Stimulated activated CD4-positive, alpha-beta T cell treated with anti-CD3 and anti-CD28 coated beads, TNF-alpha, amount 100 ng/mL, for 4 hours (primary cell): ENCODE data around the gene STRA6.

Experiments
- DNase-seq, 3 experiments: peaks; one replicate each; pipeline ENCODE4 v3.0.0-alpha.2; 2020; ENCODE audit warnings: low read depth in 3 of 3

The STRA6 gene

DNA sequence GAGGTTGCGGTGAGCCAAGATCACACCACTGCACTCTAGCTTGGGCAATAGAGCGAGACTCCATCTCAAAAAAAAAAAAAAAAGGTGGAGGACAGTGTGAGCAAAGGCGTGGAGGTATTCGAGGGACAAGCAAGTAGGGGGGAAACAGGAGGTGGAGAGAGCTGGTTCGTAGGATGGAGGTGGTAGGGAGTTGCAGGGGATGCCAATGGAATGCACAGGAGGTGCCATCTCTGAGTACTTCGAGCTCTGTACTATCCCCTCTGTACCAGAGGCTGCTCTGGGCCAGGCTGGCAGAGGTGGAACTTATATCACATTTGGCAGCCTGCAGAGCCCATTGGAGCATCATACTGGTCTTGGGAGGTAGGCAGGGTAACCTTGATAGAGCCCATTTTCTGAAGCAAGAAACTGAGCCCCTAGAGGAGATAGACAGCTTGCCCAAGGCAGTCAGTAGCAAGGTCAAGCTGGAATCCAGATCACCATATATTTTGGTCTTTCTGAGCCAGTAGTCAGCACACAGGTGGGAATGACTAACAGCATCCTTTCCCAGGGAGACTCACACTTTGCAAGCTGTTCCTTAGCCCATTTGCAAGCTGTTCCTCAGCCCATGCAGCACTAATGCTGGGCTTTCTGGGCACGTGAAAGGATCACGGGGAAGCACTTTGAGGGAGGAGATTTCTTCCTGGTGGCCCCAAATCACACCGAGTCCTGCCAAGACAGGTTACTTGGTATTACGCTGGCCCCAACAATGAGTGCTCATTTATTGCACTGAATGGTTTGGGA is 24.4 kb upstream of the STRA6 start:
- DNase-seq, result no peak

- no peak for DNase-seq
Observed at GRCh38 chr15:74225928-74226327, 23.3 kb upstream of the STRA6 start.

DNA sequence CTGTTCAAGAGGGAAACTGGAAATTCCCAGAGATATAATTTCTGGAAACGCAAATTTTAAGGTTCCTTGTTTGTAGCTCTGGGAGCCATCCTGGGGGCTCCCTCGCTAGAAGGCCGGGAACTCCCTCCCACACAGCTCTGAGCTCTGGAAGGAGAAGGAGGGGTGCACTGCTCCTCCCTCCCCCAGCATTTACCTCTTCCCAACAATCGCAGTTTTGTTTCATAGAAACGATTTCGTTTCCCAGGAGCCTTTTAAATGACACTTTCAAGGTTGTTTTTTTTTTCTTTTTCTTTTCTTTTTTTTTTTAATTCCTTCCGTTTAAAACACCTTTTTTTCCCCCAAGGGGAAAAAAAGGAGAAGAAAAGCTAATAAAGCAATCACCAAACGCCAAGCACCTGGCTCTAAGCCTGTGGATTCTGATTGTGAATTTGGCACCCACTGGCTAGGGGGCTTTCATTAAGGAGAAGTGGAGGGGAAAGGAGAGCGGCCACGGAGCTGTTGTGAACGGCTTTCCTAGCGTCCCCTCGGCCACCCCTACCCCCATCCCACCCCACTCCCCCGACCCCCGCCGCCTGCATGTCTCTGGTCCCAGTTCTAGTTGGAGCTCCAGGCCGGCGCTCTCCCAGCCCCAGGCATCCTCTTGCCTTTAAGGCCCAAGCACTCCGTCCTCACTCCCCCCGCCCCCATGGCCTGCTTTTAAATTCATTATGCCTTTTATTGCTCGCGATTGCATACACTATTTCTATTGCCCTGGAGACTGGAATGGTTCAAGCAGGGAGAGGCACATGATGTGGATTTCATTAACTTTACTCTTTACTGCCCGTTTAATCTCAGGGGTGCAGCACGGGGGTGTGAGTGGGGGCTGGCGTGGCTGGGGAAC is 19.9 kb upstream of the STRA6 start:
- no peak for DNase-seq

DNA sequence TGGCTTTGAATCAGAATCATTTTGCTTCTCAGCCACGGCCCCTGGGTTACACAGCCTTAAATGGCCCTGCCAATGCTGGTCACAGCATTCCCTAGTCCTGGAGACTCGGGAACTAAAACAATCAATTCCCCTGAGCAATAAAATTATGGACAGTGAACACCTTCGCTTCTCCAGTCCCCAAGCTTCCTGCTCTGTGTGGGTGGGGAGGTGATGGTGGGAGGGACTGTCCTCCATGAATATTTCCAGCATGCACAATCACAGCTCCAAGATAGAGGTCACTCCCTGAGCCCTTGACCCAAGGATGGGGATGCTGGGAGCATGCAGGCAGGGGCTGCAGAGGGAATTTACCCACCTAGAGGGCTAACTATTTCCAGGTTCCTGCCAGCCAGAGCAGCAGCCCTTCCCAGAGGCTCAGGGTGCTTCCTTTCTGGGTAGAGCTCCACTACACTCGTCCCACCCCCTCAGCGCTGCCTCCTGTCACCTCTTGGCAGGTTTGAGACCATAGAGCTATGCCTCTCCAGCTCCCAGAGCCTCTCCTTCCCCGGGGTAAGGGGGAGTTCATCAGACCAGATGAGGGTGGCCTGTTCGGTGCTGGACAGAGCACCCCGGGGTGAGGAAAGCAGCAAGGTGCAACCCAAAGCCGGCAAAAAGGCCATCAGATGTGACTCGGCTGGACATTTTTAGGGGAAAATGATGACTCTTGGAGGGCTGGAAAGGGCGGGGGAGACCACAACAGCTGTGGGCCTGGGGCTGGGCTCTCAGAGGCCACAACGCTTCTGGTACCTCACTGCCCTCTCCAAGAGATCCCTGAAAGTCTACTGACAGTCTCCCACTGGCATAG is 19.0 kb upstream of the STRA6 start:
- no peak for DNase-seq

DNA sequence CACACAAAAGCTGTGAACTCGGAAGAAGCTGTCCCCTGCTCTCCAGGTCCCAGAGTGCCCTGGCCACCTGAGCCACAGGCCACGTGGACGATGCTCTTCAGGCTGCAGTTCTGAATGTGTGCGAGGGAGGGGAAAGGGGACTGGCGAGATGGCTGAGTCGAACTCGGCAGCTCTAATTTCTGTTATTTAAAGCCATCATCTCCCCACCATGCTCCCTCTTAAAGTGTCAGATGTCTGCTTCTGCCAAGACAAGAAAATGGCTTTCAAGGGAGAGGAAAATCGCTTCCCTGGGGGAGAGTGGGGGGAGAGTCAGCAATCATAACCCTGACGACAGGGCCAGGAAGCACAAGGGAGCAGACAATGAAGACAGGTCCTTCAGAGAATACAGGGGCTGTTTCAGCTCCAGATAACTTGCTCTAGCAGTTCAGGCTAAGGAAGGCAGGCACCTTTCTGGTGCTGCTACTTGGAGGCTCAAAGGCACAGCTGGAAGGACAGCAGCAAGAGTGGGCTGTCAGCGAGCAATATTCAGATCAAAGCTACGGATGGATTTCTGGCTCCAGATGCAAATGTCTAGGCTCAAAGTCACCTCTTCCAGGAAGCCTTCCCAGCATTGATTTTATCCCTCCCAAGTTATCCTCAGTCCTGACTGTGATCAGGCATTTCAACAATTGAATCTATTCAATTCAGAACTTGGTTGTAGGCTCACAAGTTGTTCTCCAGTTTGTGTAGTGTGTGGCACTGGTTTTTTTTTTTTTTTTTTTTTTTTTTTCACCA is 18.1 kb upstream of the STRA6 start:
- DNase-seq, result no peak

- DNase-seq, result no peak
Observed at GRCh38 chr15:74217907-74218885, 15.6 kb upstream of the STRA6 start.

DNA sequence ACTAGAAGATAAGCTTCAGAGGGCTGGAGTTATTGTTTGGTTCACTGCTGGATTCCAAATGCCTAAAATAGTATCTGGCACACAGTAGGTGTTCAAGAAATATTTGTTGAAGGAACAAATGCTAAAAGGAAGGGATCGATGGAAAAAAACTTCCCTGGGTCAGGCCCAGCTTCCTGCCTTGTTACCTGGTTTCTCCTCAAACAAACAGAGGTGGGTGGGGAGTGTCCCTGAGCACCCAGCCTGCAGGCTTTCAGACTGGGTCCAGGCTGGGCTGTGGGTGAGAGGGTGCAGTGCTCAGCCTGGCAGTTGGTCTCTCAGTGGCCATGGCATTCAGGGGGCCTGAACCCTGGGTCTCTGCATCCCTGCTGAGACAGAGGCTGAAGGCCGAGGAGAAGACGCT is 14.4 kb upstream of the STRA6 start:
- DNase-seq, result no peak

DNA sequence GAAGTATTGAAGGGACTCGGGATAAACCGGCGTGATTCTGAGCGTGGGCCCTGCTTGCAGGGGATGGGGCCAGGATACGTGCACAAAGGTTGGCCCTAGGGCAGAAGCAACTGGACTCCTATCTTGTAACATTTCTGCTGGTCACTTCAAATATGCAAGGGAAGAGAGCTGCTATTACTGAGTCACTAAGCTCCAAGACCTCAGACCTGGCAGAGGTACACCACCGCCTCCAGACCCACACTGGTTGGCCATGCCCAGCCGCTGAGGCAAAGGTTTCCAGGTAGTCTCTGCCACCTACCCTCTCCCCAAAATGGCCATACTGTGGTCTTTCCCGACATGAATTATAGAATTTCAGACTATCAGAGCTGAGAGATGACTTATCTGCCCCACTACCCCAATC is 13.4 kb upstream of the STRA6 start:
- DNase-seq, result no peak

- no peak for DNase-seq
Observed at GRCh38 chr15:74214324-74215021, 11.9 kb upstream of the STRA6 start.

DNA sequence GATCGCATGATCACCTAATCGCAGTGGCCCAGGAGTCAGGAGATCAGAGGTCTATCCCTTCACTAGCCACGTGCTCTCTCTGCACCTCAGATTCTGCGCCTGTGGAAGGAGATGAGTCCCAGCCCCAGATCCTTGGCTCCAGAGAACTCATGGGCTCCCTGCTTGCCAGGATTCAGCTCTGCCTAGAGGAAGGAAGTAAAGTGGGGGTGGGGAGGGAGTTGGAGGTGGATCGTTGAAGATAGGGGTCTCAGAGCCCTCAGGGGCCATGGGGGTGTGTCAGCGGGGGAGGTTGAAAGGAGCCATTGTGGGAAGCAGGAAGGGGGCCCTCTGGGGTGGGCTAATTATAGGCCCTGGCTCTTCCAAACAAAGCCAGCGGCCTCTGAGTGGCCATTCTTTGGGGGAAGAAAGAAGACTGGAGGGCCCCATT is 11.3 kb upstream of the STRA6 start:
- no peak for DNase-seq

DNA sequence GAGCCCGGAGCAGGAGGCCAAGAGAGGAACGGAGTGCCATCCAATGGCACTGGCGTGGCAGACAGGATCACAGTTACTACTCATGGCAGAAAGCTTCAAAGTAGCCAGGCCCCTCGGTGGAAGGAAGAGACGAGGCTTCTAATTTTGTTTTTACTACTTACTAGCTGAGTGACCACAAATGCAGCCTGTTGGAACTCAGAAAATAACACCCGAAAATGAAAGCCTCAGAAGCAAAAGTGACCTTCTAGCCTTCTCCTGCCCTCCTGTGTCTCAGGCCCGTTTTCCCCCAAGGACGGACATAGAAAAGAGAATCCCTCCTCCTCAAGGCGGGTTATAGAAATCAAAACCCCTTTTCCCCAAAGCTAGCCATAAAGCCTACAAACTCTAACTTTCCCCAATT is 9.9 kb upstream of the STRA6 start:
- DNase-seq, result no peak

DNA sequence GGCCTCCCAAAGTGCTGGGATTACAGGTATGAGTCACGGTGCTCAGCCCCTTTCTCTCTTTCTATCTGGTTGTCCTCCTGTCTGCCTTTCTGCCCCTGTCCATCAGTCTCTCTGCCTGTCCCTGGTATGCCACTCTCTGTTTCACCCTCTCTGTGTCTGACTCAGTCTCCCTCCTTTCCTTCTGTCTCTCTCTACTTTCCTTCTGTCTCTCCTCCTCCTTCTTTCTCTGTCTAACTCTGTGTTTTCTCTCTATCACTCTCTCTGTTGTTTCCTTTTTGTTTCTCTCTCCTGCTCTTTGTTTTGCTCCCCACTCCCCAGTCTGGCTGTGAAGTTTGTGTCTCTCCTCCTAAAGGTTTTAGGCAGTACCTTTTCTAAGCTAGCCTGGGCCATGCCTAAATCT is 9.1 kb upstream of the STRA6 start:
- no peak for DNase-seq

GRCh38 chr15:74210729-74211128 is 8.1 kb upstream of the STRA6 start:
- no peak for DNase-seq

DNA sequence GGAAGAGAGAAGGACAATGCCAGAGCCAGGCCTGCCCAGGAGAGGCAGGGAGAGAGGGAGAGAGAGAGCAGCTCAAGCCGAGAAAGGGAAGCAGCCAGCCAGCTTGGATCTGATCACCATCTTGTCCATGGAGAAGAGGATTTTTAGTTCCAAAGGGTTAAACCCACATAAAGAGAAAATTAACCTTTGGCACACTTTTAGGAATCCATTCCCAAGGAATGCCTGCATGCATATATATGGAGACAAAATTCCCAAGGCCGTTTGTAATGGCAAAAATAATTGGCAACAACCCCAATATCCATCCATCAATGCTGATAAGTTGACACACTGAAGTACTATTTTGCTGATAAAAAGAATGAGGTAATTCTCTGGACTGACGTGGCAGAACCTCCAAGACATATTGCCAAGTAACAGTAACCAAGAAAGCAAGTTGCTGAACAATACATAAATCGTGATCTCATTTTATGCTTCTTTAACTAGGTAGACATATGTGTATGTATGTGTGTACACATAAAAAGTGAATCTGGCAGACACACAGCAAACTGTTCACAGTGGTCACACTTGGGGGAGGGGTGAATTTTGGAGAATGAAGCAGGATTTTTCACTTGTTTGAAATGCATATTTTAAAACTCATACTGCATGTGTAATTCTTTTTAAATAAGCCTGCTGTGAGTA is 7.5 kb upstream of the STRA6 start:
- DNase-seq, result no peak

- DNase-seq, result no peak
Observed at GRCh38 chr15:74209560-74209958, 7.0 kb upstream of the STRA6 start.

- DNase-seq, result no peak
Observed at GRCh38 chr15:74208901-74209559, 6.4 kb upstream of the STRA6 start.

- DNase-seq, result no peak
Observed at GRCh38 chr15:74208496-74208895, 5.9 kb upstream of the STRA6 start.

- DNase-seq, result no peak
Observed at GRCh38 chr15:74207652-74208440, 5.3 kb upstream of the STRA6 start.
